ENCODE measurements around the gene KLK5. TPM values are rescaled to one million over a fixed set of nuclear protein-coding genes. Genes with fewer than 3 reads are reported as not detected.
"Not testable (repeated sequence)": the region's sequence is repeated elsewhere in the genome, so short reads cannot be mapped to it uniquely, and the experiment has no call there.

Gene KLK5
- total RNA-seq, 2 experiments from 2014 or later, result not detected

DNA sequence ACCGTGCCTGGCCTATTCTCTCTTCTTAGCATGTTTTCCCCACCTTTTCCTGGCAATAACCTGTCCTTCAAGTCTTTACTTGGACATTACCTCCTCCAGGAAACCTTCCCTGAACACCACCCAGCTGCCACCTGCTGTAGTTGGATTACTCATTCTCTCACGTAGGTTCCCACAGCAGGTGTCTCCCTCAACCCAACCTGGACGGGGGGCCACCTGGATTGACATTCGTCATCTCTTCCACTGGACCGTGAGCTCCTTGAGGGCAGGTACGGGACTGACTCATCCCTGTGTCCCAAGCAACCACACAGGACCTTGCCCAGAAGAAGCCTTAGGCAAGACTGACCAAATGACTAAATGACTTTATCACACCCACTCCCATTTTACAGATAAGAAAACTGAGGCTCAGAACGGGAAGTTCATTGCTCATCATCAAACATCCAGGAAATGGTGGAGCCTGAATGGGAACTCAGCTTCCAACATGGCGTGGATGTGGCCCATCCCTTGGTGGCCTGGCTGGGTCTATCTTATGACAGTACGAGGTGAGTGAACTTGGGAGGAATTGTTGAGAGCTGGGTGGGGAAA lies 20.0 kb upstream of the KLK5 start:
- DNase-seq (ENCODE audit: low spot score), result no peak
- Histone ChIP-seq H3K36me3 (ENCODE audit: insufficient read depth, low read length) (no peaks in the 10 kb centered on the region), H2AFZ (ENCODE audit: low read length) (no peak overlapping the region), H4K20me1 (ENCODE audit: insufficient read depth, low read length) (no peaks in the 10 kb centered on the region), H3K27ac (ENCODE audit: low read depth, low read length, poor library complexity, severe bottlenecking) (no peak overlapping the region), H3K9me2 (ENCODE audit: insufficient read depth, low read length) (no peaks in the 10 kb centered on the region), H3K9me3 (ENCODE audit: low read length) (no peaks in the 10 kb centered on the region), H3K4me3 (ENCODE audit: low read depth, low read length, poor library complexity, severe bottlenecking) (no peak overlapping the region), H3K79me2 (ENCODE audit: insufficient read depth, low read depth, low read length) (no peaks in the 10 kb centered on the region), H3K4me2 (ENCODE audit: low read length) (no peak overlapping the region), H3K4me1 (ENCODE audit: insufficient read depth, low read length, poor library complexity, severe bottlenecking) (no peaks in the 10 kb centered on the region)
- BruUV-seq (replicated peaks), result no TSS peak
- intact Hi-C loops (cut with micrococcal nuclease; ENCODE audit: unreplicated experiment), result no loop called here
- CTCF ChIA-PET (ENCODE audit: unreplicated experiment), result no interaction called here
- TF ChIP-seq EZH2phosphoT487 (IDR thresholded peaks at IDR 0.05; ENCODE audit: borderline replicate concordance, low read depth, low read length), result no peak
- TF ChIP-seq, protein P1, sequence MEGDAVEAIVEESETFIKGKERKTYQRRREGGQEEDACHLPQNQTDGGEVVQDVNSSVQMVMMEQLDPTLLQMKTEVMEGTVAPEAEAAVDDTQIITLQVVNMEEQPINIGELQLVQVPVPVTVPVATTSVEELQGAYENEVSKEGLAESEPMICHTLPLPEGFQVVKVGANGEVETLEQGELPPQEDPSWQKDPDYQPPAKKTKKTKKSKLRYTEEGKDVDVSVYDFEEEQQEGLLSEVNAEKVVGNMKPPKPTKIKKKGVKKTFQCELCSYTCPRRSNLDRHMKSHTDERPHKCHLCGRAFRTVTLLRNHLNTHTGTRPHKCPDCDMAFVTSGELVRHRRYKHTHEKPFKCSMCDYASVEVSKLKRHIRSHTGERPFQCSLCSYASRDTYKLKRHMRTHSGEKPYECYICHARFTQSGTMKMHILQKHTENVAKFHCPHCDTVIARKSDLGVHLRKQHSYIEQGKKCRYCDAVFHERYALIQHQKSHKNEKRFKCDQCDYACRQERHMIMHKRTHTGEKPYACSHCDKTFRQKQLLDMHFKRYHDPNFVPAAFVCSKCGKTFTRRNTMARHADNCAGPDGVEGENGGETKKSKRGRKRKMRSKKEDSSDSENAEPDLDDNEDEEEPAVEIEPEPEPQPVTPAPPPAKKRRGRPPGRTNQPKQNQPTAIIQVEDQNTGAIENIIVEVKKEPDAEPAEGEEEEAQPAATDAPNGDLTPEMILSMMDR (conservative IDR thresholded peaks at IDR 0.05; ENCODE audit: low read length), result no peak
- POLR2A ChIA-PET, result no interaction called here

DNA sequence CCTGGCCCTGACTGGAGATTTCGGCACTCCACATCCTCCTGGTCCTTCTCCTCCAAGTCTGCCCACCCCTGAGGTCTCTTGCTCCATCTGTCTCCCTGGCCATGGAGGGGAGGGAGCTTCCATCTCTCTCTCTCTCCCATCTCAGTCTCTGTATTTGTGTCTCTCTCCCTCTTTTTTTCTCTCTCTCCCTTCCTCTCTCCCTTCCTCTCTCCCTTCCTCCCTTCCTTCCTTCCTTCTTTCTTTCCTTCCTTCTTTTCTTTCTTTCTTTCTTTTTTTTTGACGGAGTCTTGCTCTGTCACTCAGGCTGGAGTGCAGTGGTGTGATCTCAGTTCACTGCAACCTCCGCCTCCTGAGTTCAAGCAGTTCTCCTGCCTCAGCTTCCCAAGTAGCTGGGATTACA lies 17.0 kb upstream of the KLK5 start:
- H3K4me1 ChIP-seq (ENCODE audit: insufficient read depth, low read length, poor library complexity, severe bottlenecking); DNase-seq (ENCODE audit: low spot score); H3K4me2 ChIP-seq (ENCODE audit: low read length); H3K9me2 ChIP-seq (ENCODE audit: insufficient read depth, low read length); H3K36me3 ChIP-seq (ENCODE audit: insufficient read depth, low read length); H3K9me3 ChIP-seq (ENCODE audit: low read length); H4K20me1 ChIP-seq (ENCODE audit: insufficient read depth, low read length); POLR2A ChIA-PET; H3K79me2 ChIP-seq (ENCODE audit: insufficient read depth, low read depth, low read length); CTCF ChIA-PET (ENCODE audit: unreplicated experiment); H3K4me3 ChIP-seq (ENCODE audit: low read depth, low read length, poor library complexity, severe bottlenecking); intact Hi-C loops (cut with micrococcal nuclease; ENCODE audit: unreplicated experiment); BruUV-seq (replicated peaks); H2AFZ ChIP-seq (ENCODE audit: low read length); H3K27ac ChIP-seq (ENCODE audit: low read depth, low read length, poor library complexity, severe bottlenecking): not testable (repeated sequence)

DNA sequence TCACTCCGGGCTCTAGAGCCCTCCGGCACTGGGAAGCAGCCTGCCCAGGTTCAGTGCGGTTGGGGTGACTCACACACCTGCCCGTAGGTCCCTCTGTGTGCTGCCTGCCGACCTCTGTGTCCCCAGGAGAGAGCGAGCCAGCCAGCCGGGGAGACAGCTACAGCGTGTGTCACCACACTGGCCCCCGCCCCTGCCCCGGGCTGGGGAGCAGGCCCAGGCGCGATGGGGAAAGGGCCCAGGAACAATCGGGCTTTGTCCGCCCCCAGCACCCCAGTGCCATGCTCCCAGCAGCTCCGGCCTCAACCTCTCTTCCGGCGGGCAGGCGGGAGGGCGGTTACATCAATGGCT lies 16.5 kb upstream of the KLK5 start, which contains the start of gene KLK6:
Gene KLK6 (minus strand): TSS at position 179 of the 348 bp plus-strand sequence. CDS start 1,487 bp downstream, outside the sequence.
- no peak within 1 kb of the TSS for H3K4me2 ChIP-seq (ENCODE audit: low read length)
- POLR2A ChIA-PET, result no interaction called here
- TF ChIP-seq, protein P1 (conservative IDR thresholded peaks at IDR 0.05; ENCODE audit: low read length), result no peak
- no peak for TF ChIP-seq EZH2phosphoT487 (IDR thresholded peaks at IDR 0.05; ENCODE audit: borderline replicate concordance, low read depth, low read length)

More for the DNA sequence above, 16.5 kb upstream of the KLK5 start, which contains the start of gene KLK6:
- H3K27ac ChIP-seq (ENCODE audit: low read depth, low read length, poor library complexity, severe bottlenecking), result no peak within 1 kb of the TSS
- CTCF ChIA-PET (ENCODE audit: unreplicated experiment), result no interaction called here
- no peaks in the 10 kb centered on the region for H3K9me3 ChIP-seq (ENCODE audit: low read length)
- H3K9me2 ChIP-seq (ENCODE audit: insufficient read depth, low read length), result no peaks in the 10 kb centered on the region
- no TSS peak for BruUV-seq (replicated peaks)
- no peak within 1 kb of the TSS for H2AFZ ChIP-seq (ENCODE audit: low read length)
- intact Hi-C loops (cut with micrococcal nuclease; ENCODE audit: unreplicated experiment), result no loop called here
- H3K36me3 ChIP-seq (ENCODE audit: insufficient read depth, low read length), result no peaks in the 10 kb centered on the region
- DNase-seq (ENCODE audit: low spot score), result no peak
- no peak within 1 kb of the TSS for H3K4me3 ChIP-seq (ENCODE audit: low read depth, low read length, poor library complexity, severe bottlenecking)
- H3K4me1 ChIP-seq (ENCODE audit: insufficient read depth, low read length, poor library complexity, severe bottlenecking), result no peaks in the 10 kb centered on the region
- no peaks in the 10 kb centered on the region for H4K20me1 ChIP-seq (ENCODE audit: insufficient read depth, low read length)
- no peaks in the 10 kb centered on the region for H3K79me2 ChIP-seq (ENCODE audit: insufficient read depth, low read depth, low read length)
